ENCODE data around the gene ALG2.

ALG2 gene

GRCh38 chr9:99167694-99168093 lies 54.0 kb downstream of the ALG2 start (continued):
- TF ChIP-seq ZNF394 (tag by site-specific recombination; IDR thresholded peaks at IDR 0.05; ENCODE audit: borderline replicate concordance) (no peak), KLF9 (tag by site-specific recombination; IDR thresholded peaks at IDR 0.05; ENCODE audit: low read depth) (no peak), ZNF514 (tag by site-specific recombination; IDR thresholded peaks at IDR 0.05) (no peak), ZNF580 (tag by site-specific recombination; IDR thresholded peaks at IDR 0.05) (no peak), ZNF623 (tag by site-specific recombination; IDR thresholded peaks at IDR 0.05) (no peak), ZNF561 (tag by site-specific recombination; IDR thresholded peaks at IDR 0.05; ENCODE audit: borderline replicate concordance) (no peak), ZNF791 (tag by site-specific recombination; IDR thresholded peaks at IDR 0.05) (no peak), ZNF596 (tag by site-specific recombination; IDR thresholded peaks at IDR 0.05) (no peak), ELK4 (IDR thresholded peaks at IDR 0.05; ENCODE audit: borderline replicate concordance, low read depth, low read length) (no peak), KLF17 (tag by site-specific recombination; IDR thresholded peaks at IDR 0.05) (no peak), FEZF1 (tag by site-specific recombination; IDR thresholded peaks at IDR 0.05) (no peak), ZFP69B (tag by site-specific recombination; IDR thresholded peaks at IDR 0.05) (no peak), ZNF169 (tag by site-specific recombination; IDR thresholded peaks at IDR 0.05) (no peak), ZNF266 (tag by site-specific recombination; IDR thresholded peaks at IDR 0.05; ENCODE audit: low read depth) (no peak)

- no peaks in the 10 kb centered on the region for H3K36me3 ChIP-seq (ENCODE audit: control insufficient read depth in 2 of 2, insufficient read depth in 1 of 2, low read length in 2 of 2)
- TF ChIP-seq OSR2 (tag by site-specific recombination; IDR thresholded peaks at IDR 0.05) (no peak), EGR2 (tag by site-specific recombination; IDR thresholded peaks at IDR 0.05; ENCODE audit: low read depth) (no peak), ZNF366 (tag by site-specific recombination; conservative IDR thresholded peaks at IDR 0.05) (no peak), ZNF670 (tag by site-specific recombination; IDR thresholded peaks at IDR 0.05; ENCODE audit: low read depth) (no peak), GLI4 (tag by site-specific recombination; IDR thresholded peaks at IDR 0.05) (no peak), ZSCAN4 (tag by site-specific recombination; IDR thresholded peaks at IDR 0.05) (no peak), ZNF521 (tag by site-specific recombination; IDR thresholded peaks at IDR 0.05) (no peak), ZSCAN5A (tag by site-specific recombination; IDR thresholded peaks at IDR 0.05) (no peak), KLF9 (tag by site-specific recombination; IDR thresholded peaks at IDR 0.05; ENCODE audit: low read depth) (no peak), ZNF701 (tag by site-specific recombination; IDR thresholded peaks at IDR 0.05) (no peak), KLF17 (tag by site-specific recombination; IDR thresholded peaks at IDR 0.05) (no peak), ZFP37 (tag by site-specific recombination; IDR thresholded peaks at IDR 0.05) (no peak), WT1 (tag by site-specific recombination; IDR thresholded peaks at IDR 0.05) (no peak), ZNF433 (tag by site-specific recombination; IDR thresholded peaks at IDR 0.05; ENCODE audit: low read depth) (no peak), ZBTB21 (tag by site-specific recombination; IDR thresholded peaks at IDR 0.05) (no peak), ZNF175 (tag by site-specific recombination; IDR thresholded peaks at IDR 0.05) (no peak), OVOL3 (tag by site-specific recombination; IDR thresholded peaks at IDR 0.05) (no peak)
- no peak overlapping the region for H3K4me3 ChIP-seq (ENCODE audit: low read depth, low read length)
- POLR2A ChIA-PET, result no interaction called here
- H3K27ac ChIP-seq (ENCODE audit: extremely low read depth, low read depth, low read length), result no peak overlapping the region
- CTCF ChIA-PET, result interaction anchor here (0.6 to 6.5 kb wide), 4 partner anchors 10 to 533 kb away, joined by 3 to 45 read pairs (median 4); no protein-coding TSS in a partner anchor
- H3K9me3 ChIP-seq (ENCODE audit: control insufficient read depth, insufficient read depth, low read depth, low read length), result no peaks in the 10 kb centered on the region
- no peaks in the 10 kb centered on the region for H3K4me1 ChIP-seq (ENCODE audit: control insufficient read depth, insufficient read depth, low read length)
These were observed 54.6 kb downstream of the ALG2 start for GRCh38 chr9:99167119-99167518.
